ENCODE results near the gene ARSG.

The ARSG gene

GRCh38 chr17:68320943-68321555 lies 29.8 kb downstream of the ARSG start:
- no peak overlapping the region for H3K27ac ChIP-seq (ENCODE audit: low read depth, low read length)
- TF ChIP-seq EZH2phosphoT487 (conservative IDR thresholded peaks at IDR 0.05; ENCODE audit: low read length) (no peak), CTCF (IDR thresholded peaks at IDR 0.05; ENCODE audit: insufficient read depth, low read length, poor library complexity, severe bottlenecking) (no peak)
- H3K27me3 ChIP-seq (ENCODE audit: low read length): no peaks in the 10 kb centered on the region
- no peak overlapping the region for H3K4me2 ChIP-seq (ENCODE audit: low read depth, low read length, poor library complexity, severe bottlenecking)
- no peak overlapping the region for H3K9ac ChIP-seq (ENCODE audit: low read length)
- H3K4me3 ChIP-seq (ENCODE audit: insufficient read depth, low read length, poor library complexity, severe bottlenecking): no peak overlapping the region
- H3K79me2 ChIP-seq (ENCODE audit: insufficient read depth, low read length): no peaks in the 10 kb centered on the region
- H3K9me3 ChIP-seq (ENCODE audit: insufficient read depth, low read length): no peaks in the 10 kb centered on the region
- no peaks in the 10 kb centered on the region for H4K20me1 ChIP-seq (ENCODE audit: low read depth, low read length)
- H3K9me2 ChIP-seq (replicated peaks; ENCODE audit: insufficient read depth, low read length): no peaks in the 10 kb centered on the region
- H3F3A ChIP-seq (ENCODE audit: insufficient read depth): no peaks in the 10 kb centered on the region
- no peak overlapping the region for H2AFZ ChIP-seq (ENCODE audit: low read depth, low read length, severe bottlenecking)
- H3K36me3 ChIP-seq (ENCODE audit: low read length): no peaks in the 10 kb centered on the region

- Histone ChIP-seq H4K20me1 (ENCODE audit: low read depth, low read length) (no peaks in the 10 kb centered on the region), H3K4me2 (ENCODE audit: low read depth, low read length, poor library complexity, severe bottlenecking) (no peak overlapping the region), H3K9me3 (ENCODE audit: insufficient read depth, low read length) (no peaks in the 10 kb centered on the region), H3K27ac (ENCODE audit: low read depth, low read length) (no peak overlapping the region), H3K79me2 (ENCODE audit: insufficient read depth, low read length) (no peaks in the 10 kb centered on the region), H3F3A (ENCODE audit: insufficient read depth) (no peaks in the 10 kb centered on the region), H3K27me3 (ENCODE audit: low read length) (no peaks in the 10 kb centered on the region), H3K4me3 (ENCODE audit: insufficient read depth, low read length, poor library complexity, severe bottlenecking) (no peak overlapping the region), H2AFZ (ENCODE audit: low read depth, low read length, severe bottlenecking) (no peak overlapping the region), H3K36me3 (ENCODE audit: low read length) (no peaks in the 10 kb centered on the region), H3K9ac (ENCODE audit: low read length) (no peak overlapping the region), H3K9me2 (replicated peaks; ENCODE audit: insufficient read depth, low read length) (no peaks in the 10 kb centered on the region)
- TF ChIP-seq EZH2phosphoT487 (conservative IDR thresholded peaks at IDR 0.05; ENCODE audit: low read length): no peak
- no peak for TF ChIP-seq CTCF (IDR thresholded peaks at IDR 0.05; ENCODE audit: insufficient read depth, low read length, poor library complexity, severe bottlenecking)
Measured at GRCh38 chr17:68321556-68321954, 30.3 kb downstream of the ARSG start.

GRCh38 chr17:68322630-68323029 lies 31.3 kb downstream of the ARSG start:
- H4K20me1 ChIP-seq (ENCODE audit: low read depth, low read length): no peaks in the 10 kb centered on the region
- H3K79me2 ChIP-seq (ENCODE audit: insufficient read depth, low read length): no peaks in the 10 kb centered on the region
- H3F3A ChIP-seq (ENCODE audit: insufficient read depth): no peaks in the 10 kb centered on the region
- H3K9me3 ChIP-seq (ENCODE audit: insufficient read depth, low read length): no peaks in the 10 kb centered on the region
- H3K27ac ChIP-seq (ENCODE audit: low read depth, low read length): no peak overlapping the region
- H3K4me2 ChIP-seq (ENCODE audit: low read depth, low read length, poor library complexity, severe bottlenecking): no peak overlapping the region
- no peak for TF ChIP-seq CTCF (IDR thresholded peaks at IDR 0.05; ENCODE audit: insufficient read depth, low read length, poor library complexity, severe bottlenecking)
- no peak for TF ChIP-seq EZH2phosphoT487 (conservative IDR thresholded peaks at IDR 0.05; ENCODE audit: low read length)
- no peak overlapping the region for H3K4me3 ChIP-seq (ENCODE audit: insufficient read depth, low read length, poor library complexity, severe bottlenecking)
- H3K27me3 ChIP-seq (ENCODE audit: low read length): no peaks in the 10 kb centered on the region
- H2AFZ ChIP-seq (ENCODE audit: low read depth, low read length, severe bottlenecking): no peak overlapping the region
- no peak overlapping the region for H3K9ac ChIP-seq (ENCODE audit: low read length)
- H3K9me2 ChIP-seq (replicated peaks; ENCODE audit: insufficient read depth, low read length): no peaks in the 10 kb centered on the region
- H3K36me3 ChIP-seq (ENCODE audit: low read length): no peaks in the 10 kb centered on the region

Data from SU-DHL-6 (cell line).